Measurements from ENCODE around the gene DAZL. TPM values are rescaled to one million over a fixed set of nuclear protein-coding genes. Genes with fewer than 3 reads are reported as not detected.
A peak's percentile ranks its signal among the peaks of the same experiment; 100 is the strongest.

The DAZL gene
- total and polyA plus RNA-seq, 5 donors from 2014 or later: not detected

GRCh38 chr3:16606398-16606797 is 1.2 kb upstream of the DAZL start:
- H3K36me3 Mint-ChIP-seq: no peaks in the 10 kb centered on the region
- H3K4me3 Mint-ChIP-seq: no peak overlapping the region
- H3K4me1 Mint-ChIP-seq: no peaks in the 10 kb centered on the region
- Histone ChIP-seq H3K4me1 (ENCODE audit: control insufficient read depth, insufficient read depth, low read length, poor library complexity, severe bottlenecking) (no peaks in the 10 kb centered on the region), H3K36me3 (ENCODE audit: control insufficient read depth, insufficient read depth, low read length) (no peaks in the 10 kb centered on the region), H3K27ac (ENCODE audit: insufficient read depth, low read length, poor library complexity, severe bottlenecking) (no peak overlapping the region), H3K4me3 (ENCODE audit: low read depth, low read length) (no peak overlapping the region), H3K9me3 (ENCODE audit: control insufficient read depth in 2 of 2, low read length in 2 of 2) (no peaks in the 10 kb centered on the region), H3K27me3 (ENCODE audit: control insufficient read depth, insufficient read depth, low read length) (peaks cover 15% of the 10 kb centered on the region)
- H3K27ac Mint-ChIP-seq: no peak overlapping the region
- ATAC-seq (ENCODE audit: low read depth in 2 of 2) (no peak), DNase-seq (no peak)
- peaks cover 26% of the 10 kb centered on the region for H3K27me3 Mint-ChIP-seq
- peaks cover 0 to 1% (median 0%) of the 10 kb centered on the region in 7 donors for H3K9me3 Mint-ChIP-seq

GRCh38 chr3:16605966-16606365 is 743 bp upstream of the DAZL start:
- no peaks in the 10 kb centered on the region for H3K36me3 Mint-ChIP-seq
- no peak overlapping the region for H3K27ac Mint-ChIP-seq
- H3K27ac ChIP-seq (ENCODE audit: insufficient read depth, low read length, poor library complexity, severe bottlenecking): no peak overlapping the region

GRCh38 chr3:16604433-16604832 is 790 bp downstream of the DAZL start:
- H3K27ac Mint-ChIP-seq: no peak overlapping the region
- H3K4me1 Mint-ChIP-seq: peaks cover 3 to 12% (median 5%) of the 10 kb centered on the region in 4 donors
- DNase-seq (no peak), ATAC-seq (ENCODE audit: low read depth in 2 of 2) (no peak)
- H3K27ac ChIP-seq (ENCODE audit: insufficient read depth, low read length, poor library complexity, severe bottlenecking): no peak overlapping the region
- H3K9me3 Mint-ChIP-seq: peaks cover 0 to 1% (median 0%) of the 10 kb centered on the region in 7 donors
- peaks cover 11% of the 10 kb centered on the region for H3K27me3 ChIP-seq (ENCODE audit: control insufficient read depth, insufficient read depth, low read length)
- peaks cover 39% of the 10 kb centered on the region for H3K27me3 Mint-ChIP-seq
- H3K36me3 Mint-ChIP-seq: no peaks in the 10 kb centered on the region
- no peaks in the 10 kb centered on the region for H3K9me3 ChIP-seq (ENCODE audit: control insufficient read depth in 2 of 2, low read length in 2 of 2)
- no peaks in the 10 kb centered on the region for H3K4me1 ChIP-seq (ENCODE audit: control insufficient read depth, insufficient read depth, low read length, poor library complexity, severe bottlenecking)
- no peak overlapping the region for H3K4me3 Mint-ChIP-seq
- H3K4me3 ChIP-seq (ENCODE audit: low read depth, low read length): no peak overlapping the region
- no peaks in the 10 kb centered on the region for H3K36me3 ChIP-seq (ENCODE audit: control insufficient read depth, insufficient read depth, low read length)

More at GRCh38 chr3:16605966-16606365, 743 bp upstream of the DAZL start:
- Mint-ChIP-seq H3K27me3 (peaks cover 30% of the 10 kb centered on the region), H3K4me1 (peaks cover 2 to 3% (median 3%) of the 10 kb centered on the region in 4 donors), H3K4me3 (no peak overlapping the region), H3K9me3 (peaks cover 0 to 1% (median 0%) of the 10 kb centered on the region in 7 donors)
- no peak for ATAC-seq (ENCODE audit: low read depth in 2 of 2)
- no peak for DNase-seq
- Histone ChIP-seq H3K4me1 (ENCODE audit: control insufficient read depth, insufficient read depth, low read length, poor library complexity, severe bottlenecking) (no peaks in the 10 kb centered on the region), H3K36me3 (ENCODE audit: control insufficient read depth, insufficient read depth, low read length) (no peaks in the 10 kb centered on the region), H3K4me3 (ENCODE audit: low read depth, low read length) (no peak overlapping the region), H3K9me3 (ENCODE audit: control insufficient read depth in 2 of 2, low read length in 2 of 2) (no peaks in the 10 kb centered on the region), H3K27me3 (ENCODE audit: control insufficient read depth, insufficient read depth, low read length) (peaks cover 15% of the 10 kb centered on the region)

- Mint-ChIP-seq H3K9me3 (no peaks in the 10 kb centered on the region), H3K36me3 (no peaks in the 10 kb centered on the region), H3K4me3 (no peak overlapping the region), H3K4me1 (peaks cover 7 to 23% (median 11%) of the 10 kb centered on the region in 4 donors), H3K27ac (no peak overlapping the region), H3K27me3 (peaks cover 42% of the 10 kb centered on the region)
- H3K27me3 ChIP-seq (ENCODE audit: control insufficient read depth, insufficient read depth, low read length): peaks cover 11% of the 10 kb centered on the region
- no peaks in the 10 kb centered on the region for H3K9me3 ChIP-seq (ENCODE audit: control insufficient read depth in 2 of 2, low read length in 2 of 2)
- DNase-seq (no peak), ATAC-seq (ENCODE audit: low read depth in 2 of 2) (no peak)
- H3K36me3 ChIP-seq (ENCODE audit: control insufficient read depth, insufficient read depth, low read length): no peaks in the 10 kb centered on the region
- no peak overlapping the region for H3K4me3 ChIP-seq (ENCODE audit: low read depth, low read length)
- H3K4me1 ChIP-seq (ENCODE audit: control insufficient read depth, insufficient read depth, low read length, poor library complexity, severe bottlenecking): no peaks in the 10 kb centered on the region
- H3K27ac ChIP-seq (ENCODE audit: insufficient read depth, low read length, poor library complexity, severe bottlenecking): no peak overlapping the region
These were observed 3.7 kb downstream of the DAZL start for GRCh38 chr3:16601537-16602005.

GRCh38 chr3:16600780-16601536 is 4.3 kb downstream of the DAZL start:
- peak; percentile 69 to 88 (median 73) for DNase-seq
- Histone ChIP-seq H3K36me3 (ENCODE audit: control insufficient read depth, insufficient read depth, low read length) (no peaks in the 10 kb centered on the region), H3K4me3 (ENCODE audit: low read depth, low read length) (no peak overlapping the region), H3K9me3 (ENCODE audit: control insufficient read depth in 2 of 2, low read length in 2 of 2) (no peaks in the 10 kb centered on the region), H3K4me1 (ENCODE audit: control insufficient read depth, insufficient read depth, low read length, poor library complexity, severe bottlenecking) (no peaks in the 10 kb centered on the region), H3K27ac (ENCODE audit: insufficient read depth, low read length, poor library complexity, severe bottlenecking) (no peak overlapping the region), H3K27me3 (ENCODE audit: control insufficient read depth, insufficient read depth, low read length) (peaks cover 11% of the 10 kb centered on the region)
- Mint-ChIP-seq H3K4me1 (peaks cover 9 to 29% (median 16%) of the 10 kb centered on the region in 4 donors), H3K9me3 (no peaks in the 10 kb centered on the region), H3K36me3 (no peaks in the 10 kb centered on the region), H3K27me3 (peaks cover 48% of the 10 kb centered on the region), H3K27ac (no peak overlapping the region), H3K4me3 (no peak overlapping the region)
- peak in 1 of 2 donors; percentile 46 for ATAC-seq (ENCODE audit: low read depth in 2 of 2)

GRCh38 chr3:16599694-16600093 is 5.5 kb downstream of the DAZL start:
- Histone ChIP-seq H3K4me1 (ENCODE audit: control insufficient read depth, insufficient read depth, low read length, poor library complexity, severe bottlenecking) (no peaks in the 10 kb centered on the region), H3K36me3 (ENCODE audit: control insufficient read depth, insufficient read depth, low read length) (no peaks in the 10 kb centered on the region), H3K27ac (ENCODE audit: insufficient read depth, low read length, poor library complexity, severe bottlenecking) (no peak overlapping the region), H3K4me3 (ENCODE audit: low read depth, low read length) (no peak overlapping the region), H3K27me3 (ENCODE audit: control insufficient read depth, insufficient read depth, low read length) (peaks cover 11% of the 10 kb centered on the region), H3K9me3 (ENCODE audit: control insufficient read depth in 2 of 2, low read length in 2 of 2) (no peaks in the 10 kb centered on the region)
- Mint-ChIP-seq H3K36me3 (no peaks in the 10 kb centered on the region), H3K4me3 (no peak overlapping the region), H3K9me3 (no peaks in the 10 kb centered on the region), H3K27me3 (peaks cover 53% of the 10 kb centered on the region), H3K27ac (no peak overlapping the region), H3K4me1 (peaks cover 9 to 32% (median 18%) of the 10 kb centered on the region in 4 donors)
- ATAC-seq (ENCODE audit: low read depth in 2 of 2) (no peak), DNase-seq (peak in 1 of 3 donors; percentile 41)

- Mint-ChIP-seq H3K9me3 (no peaks in the 10 kb centered on the region), H3K27ac (peak overlapping the region in 1 of 3 donors; percentile 7), H3K36me3 (no peaks in the 10 kb centered on the region), H3K27me3 (peaks cover 59% of the 10 kb centered on the region), H3K4me3 (no peak overlapping the region), H3K4me1 (peaks cover 9 to 32% (median 18%) of the 10 kb centered on the region in 4 donors)
- Histone ChIP-seq H3K4me3 (ENCODE audit: low read depth, low read length) (no peak overlapping the region), H3K4me1 (ENCODE audit: control insufficient read depth, insufficient read depth, low read length, poor library complexity, severe bottlenecking) (no peaks in the 10 kb centered on the region), H3K36me3 (ENCODE audit: control insufficient read depth, insufficient read depth, low read length) (no peaks in the 10 kb centered on the region), H3K27me3 (ENCODE audit: control insufficient read depth, insufficient read depth, low read length) (peaks cover 8% of the 10 kb centered on the region), H3K27ac (ENCODE audit: insufficient read depth, low read length, poor library complexity, severe bottlenecking) (no peak overlapping the region), H3K9me3 (ENCODE audit: control insufficient read depth in 2 of 2, low read length in 2 of 2) (no peaks in the 10 kb centered on the region)
- ATAC-seq (ENCODE audit: low read depth in 2 of 2): no peak
- peak in 1 of 3 donors; percentile 57 for DNase-seq
These were observed 8.7 kb downstream of the DAZL start for GRCh38 chr3:16596352-16597032.
